HS-5 (cell line): ENCODE measurements around the gene FGF11.
A peak's percentile ranks its signal among the peaks of the same experiment; 100 is the strongest.

Experiments
- DNase-seq: peaks from one replicate; pipeline ENCODE4 v3.0.0-alpha.2; 2012; ENCODE audit warnings: low read depth

FGF11 gene

DNA sequence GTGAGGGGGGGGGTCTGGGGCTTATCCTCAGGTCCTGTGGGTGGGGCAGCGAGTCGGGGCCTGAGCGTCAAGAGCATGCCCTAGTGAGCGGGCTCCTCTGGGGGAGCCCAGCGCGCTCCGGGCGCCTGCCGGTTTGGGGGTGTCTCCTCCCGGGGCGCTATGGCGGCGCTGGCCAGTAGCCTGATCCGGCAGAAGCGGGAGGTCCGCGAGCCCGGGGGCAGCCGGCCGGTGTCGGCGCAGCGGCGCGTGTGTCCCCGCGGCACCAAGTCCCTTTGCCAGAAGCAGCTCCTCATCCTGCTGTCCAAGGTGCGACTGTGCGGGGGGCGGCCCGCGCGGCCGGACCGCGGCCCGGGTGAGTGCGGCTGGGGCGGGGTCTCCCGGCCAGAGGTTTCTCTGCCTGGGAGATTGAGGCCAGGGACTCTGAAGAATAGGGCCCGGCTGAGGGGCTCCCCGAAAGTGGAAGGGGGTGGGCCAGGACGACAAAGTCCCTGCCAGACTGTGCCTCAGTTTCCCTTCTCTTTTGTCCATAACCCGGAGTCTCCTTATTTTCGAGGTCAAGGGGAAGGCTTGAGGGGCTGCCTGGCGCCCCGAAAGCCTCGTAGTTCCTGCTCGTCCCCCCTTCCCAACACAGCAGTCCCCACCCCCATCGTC is at the start of gene FGF11:
FGF11 (plus strand) TSS at position 51 of the 651 bp plus-strand sequence; CDS start at position 160, 109 bp downstream.
- DNase-seq: no peak

DNA sequence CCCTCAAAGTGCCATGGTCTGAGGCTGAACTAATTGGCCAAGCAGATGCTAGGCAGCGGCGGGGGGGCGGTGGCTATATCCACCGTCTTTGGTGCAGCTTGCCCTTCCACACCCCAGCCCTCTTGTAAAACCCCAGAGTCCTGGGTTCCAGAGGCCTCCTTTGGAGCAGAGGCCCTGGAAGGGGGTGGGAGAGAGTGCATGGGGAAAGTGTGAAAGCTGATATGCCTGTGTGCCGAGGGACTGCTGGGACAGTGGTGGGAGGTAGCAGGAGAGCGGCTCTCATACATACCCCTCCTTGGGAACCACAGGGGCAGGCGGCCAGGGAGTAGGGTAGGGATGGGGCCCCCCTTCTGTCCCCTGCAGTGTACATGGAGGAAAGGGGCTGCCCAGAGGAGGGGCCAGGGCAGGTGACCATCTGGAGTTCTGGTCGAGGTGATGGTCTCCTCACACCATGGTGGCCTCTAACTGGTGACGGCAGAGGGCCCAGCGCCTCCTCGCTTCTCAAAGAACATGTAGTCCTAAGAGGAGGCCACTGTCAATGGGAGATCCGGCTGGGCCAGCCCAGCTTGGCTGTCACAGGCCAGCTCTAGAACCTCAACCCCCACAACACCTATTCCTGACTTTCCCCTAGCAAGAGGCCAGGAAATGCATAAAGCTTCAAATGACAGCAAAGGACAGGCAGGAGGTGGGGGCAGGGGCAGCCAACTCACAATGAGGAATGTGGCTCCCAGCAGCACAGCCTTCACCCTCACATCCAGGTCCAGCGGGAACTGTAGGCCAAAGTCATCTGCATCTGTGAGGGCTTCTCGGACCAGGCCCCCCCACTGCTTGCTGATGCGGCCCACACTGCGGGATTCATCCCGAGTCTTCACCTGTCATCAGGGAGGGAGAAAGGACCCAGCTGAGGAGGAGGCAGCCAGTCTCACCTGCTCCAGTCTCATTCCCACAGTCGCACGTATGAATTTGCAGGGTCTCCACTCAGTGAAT is 49.1 kb upstream of the FGF11 start:
- DNase-seq: no peak

DNA sequence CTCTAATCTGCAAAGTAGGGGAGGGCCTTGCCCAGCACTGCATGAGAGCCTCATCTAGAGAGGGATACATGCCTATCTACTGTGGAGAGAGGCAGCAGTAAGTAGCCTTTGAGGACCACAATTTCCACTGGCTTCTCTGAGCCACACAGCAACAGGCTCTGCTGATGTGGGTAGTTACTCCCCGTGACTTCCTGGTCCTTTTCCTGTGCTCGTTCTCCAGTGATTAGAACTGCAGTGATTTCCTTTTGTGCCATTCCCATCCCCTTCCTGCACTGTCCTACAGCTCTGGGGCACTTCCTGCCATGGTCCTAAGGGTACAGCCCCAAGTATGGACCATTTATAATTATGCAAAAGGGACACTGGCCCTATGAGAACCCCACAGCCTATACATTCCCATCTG is 48.0 kb upstream of the FGF11 start:
- no peak for DNase-seq

DNA sequence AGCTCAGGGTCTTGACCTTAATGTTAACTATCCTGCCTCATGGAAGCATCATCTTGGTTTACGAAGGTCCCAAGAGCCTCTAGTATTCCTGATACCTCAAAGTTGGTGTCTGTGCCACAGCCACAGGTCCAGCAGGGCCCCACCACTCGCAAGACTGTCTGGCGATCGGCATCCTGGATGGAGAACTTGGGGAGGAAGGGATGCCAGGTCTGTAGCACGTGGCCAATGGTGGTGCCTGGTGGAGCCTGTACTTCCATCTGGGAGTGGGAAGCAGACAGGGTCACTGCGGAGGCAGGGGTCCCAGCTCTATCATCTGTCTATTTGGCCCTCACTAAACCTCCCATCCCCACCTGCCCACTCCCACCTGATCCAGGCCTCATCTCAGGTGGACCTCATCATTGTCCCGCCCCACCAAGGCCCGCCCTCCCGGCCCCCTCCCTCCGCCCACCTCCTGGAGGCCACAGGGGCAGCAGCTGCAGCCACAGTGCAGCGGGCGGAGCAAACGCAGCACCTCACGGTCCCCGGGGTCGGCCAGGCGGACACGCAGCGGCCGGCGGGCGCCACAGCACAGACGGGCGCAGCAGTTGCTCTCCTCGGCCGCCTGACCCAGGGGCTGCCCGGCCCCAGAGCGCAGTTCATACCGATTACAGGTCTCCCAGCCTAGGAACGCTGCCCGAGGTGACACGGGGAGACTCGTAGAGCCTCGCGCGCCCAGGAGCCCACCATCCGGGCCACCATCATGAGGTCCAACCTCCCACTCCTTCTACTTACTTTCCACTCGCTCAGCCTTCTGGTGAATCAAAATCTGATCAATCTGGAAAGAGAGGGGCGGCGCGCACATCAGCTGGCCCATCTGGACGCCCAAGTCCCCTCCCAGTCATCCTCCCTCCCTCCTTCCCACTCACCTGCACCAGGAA is 46.4 kb upstream of the FGF11 start:
- no peak for DNase-seq

DNA sequence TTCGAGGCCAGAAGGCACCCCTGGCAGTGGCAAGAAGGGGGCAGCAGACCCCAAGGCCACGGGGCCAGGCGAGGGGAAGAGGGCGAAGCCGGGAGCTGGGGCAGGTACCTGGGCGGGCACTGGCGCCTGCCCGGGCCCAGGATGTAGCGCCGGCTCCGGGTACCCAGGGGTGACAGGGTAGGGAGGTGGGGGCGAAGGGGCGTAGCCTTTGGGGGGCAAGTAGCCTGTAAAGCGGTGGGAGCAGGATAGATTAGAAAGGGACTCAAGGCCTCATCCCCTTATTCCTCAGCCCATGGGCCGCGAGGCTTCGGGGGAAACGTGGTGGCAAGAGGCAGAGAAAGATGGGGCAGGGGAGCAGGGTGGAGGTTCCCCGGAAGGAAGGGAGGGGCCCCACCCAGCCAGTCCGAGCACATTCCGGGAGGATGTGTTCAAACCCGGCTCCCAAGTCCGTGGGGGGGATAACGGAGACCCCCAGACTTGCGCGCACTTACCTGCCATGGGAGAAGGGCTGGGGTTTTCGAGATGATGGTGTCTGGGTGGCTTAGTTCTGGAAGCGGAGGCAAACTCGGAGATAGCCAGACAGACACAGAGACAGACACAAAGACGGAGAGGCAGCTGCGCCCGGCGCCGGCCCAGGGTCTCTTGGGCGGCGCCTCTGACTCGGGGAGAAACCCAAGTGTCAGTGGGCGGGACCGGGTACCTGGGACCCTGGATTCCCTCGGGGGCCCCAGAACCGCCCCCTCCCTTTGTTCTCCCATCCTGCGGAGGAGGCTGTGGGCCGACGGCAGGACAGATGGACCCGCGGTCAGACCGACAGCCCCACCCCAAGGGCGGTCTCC is 45.5 kb upstream of the FGF11 start:
- DNase-seq: no peak

DNA sequence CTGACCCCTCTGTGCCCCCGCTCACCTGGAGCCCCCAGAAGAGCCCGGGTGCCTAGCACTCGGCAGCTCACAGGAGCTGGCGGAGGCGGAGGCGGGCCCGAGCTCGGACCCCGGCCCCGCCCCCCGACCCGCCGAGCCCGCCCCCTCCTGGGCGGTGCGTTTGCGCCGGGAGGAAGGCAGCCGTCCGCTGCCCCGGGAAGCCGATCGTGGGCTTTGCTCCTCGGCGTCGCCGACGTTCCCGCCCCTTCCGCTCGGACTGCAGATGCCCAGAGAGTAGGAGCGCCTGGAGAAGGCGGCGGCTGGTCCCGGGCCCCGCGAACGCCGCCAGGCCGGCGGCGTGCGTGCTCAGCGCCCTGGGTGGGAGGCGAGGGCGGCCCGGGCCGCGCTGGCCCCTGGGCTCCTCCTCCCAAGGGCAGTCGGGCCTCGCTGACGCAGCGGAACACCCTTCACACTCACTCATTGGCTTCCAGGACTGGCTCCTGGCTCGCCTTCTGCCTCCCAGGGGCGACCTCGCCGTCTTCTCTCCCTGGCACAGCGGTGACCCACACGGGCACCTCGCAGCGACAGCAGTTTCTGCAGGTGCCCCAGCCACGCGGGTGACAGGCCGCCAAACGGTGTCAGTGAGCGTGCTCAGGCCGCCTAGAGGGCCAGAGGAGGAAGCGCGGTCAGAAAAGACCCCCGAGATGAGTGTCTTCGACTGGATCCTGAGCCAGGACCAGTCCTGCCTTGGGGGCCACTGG is 44.7 kb upstream of the FGF11 start, which contains the start of gene PLSCR3:
PLSCR3 (minus strand) TSS at position 74 of the 740 bp plus-strand sequence. CDS start 415 bp downstream, outside the sequence.
- peak; percentile 73 for DNase-seq

DNA sequence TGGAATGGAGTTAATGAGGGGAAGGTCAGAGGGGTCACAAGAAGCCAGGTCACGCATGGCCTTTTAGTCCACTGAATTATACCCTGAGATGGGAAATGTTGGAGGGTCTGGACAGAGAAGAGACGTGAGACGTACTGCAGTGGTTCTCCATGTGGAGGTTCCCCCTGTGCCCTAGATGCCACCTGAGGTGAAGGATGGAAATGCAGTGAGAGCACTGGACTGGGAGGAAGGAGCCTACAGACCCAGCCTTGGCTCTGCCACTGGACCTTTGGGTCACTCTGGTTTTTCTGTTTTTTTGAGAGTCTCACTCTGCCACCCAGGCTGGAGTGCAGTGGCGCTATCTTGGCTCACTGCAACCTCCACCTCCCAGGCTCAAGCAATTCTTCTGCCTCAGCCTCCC is 43.2 kb upstream of the FGF11 start:
- DNase-seq: no peak

DNA sequence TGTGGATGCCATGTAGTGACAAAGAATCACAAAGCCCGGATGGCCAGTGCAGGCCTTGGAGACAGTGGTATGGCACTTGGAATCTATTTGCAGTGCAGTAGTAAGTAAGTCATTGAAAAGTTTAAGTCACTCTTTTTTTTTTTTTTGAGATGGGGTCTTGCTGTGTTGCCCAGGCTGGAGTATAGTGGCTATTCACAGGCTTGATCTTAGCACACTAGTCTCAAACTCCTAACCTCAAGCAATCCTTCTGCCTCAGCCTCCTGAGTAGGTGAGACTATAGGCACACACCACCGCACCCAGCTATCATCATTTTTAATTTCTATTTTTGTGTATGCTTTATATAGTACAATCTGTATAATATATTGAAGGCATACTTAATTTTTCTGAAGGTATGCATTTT is 40.7 kb upstream of the FGF11 start:
- no peak for DNase-seq

DNA sequence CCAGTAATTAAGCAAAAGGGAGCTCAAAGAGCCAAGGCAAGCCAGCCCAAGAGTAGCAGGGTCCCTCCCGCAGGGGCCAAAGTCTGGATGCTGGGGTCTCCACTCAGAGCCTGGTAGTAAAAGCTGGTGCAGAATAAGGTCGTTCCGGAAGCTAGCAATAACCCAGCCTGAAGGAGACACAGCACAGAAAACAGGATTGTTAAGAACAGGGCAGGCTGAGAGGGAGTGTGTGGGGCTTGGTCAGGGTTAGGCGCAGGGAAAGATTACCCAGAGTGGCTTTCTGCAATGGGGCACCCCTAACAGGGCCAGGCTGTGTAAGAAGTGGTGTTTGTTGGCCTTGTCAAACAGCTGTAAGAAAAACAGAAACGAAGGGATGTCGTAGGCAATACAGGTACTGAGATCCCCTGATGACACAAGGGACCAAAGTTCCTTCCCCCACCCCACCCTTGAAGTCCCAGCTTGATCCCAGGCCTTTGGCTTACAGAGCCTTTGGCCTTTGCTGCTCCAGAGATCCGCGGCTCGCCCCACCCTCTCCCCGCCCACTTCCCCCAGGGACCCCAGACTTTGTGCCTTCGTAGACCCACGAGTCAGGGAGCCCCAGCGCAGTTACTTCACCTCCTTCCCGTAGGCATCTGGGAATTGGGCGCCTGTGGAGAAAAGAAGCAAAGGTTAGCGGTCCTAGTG is 36.1 kb upstream of the FGF11 start:
- DNase-seq: no peak

DNA sequence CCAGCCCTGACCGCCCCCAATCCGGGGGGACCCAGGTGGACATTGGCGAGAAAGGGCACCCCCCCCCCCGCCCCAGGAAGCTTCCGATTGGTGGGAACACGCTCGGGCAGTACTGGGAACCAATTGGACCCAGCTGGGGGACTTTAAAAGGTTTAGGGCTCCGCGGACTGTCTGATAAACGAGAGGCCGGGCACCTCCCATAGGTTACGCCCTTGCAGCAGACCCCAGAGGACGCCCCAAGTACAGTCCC is 35.7 kb upstream of the FGF11 start:
- DNase-seq: no peak

DNA sequence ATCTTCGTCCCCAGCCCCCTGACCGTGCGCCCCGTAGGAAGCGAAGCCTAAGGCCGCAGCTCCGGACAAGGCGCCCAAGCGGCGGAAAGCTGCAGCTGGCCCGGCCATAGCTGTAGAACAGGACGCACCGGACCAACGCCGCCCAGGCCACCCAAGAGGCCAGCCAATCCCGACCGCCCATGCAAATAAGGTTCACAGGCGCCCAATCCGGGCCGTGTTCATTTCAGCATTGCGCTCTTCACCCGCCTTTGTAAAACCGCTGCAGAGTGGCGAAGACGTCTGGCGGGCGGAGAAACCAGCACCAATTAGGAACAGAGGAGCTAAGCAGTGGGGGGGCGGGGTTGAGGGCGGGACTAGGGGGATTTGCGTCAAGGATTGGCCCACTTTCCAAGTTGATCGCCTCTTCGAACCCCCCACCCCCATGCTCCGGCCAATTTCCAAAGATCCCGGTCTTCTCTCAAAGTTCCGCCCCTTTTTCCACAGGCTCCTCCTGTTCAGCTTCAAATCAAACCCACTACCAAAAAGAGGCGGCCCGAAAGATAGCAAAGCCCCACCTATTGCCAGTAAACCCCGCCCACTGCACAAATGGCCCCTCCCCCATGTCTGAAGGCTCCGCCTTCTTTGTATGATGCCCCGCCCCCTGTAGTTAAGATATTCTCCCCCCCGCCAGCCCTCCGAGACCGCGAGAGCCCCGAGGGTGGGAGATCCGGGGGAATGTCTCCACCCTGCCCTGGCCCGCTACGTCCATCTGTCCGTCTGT is 35.2 kb upstream of the FGF11 start, which contains the start of gene TMEM256:
TMEM256 (minus strand) TSS at position 121 of the 760 bp plus-strand sequence; CDS start at position 108, 13 bp downstream.
- peak; percentile 98 for DNase-seq

DNA sequence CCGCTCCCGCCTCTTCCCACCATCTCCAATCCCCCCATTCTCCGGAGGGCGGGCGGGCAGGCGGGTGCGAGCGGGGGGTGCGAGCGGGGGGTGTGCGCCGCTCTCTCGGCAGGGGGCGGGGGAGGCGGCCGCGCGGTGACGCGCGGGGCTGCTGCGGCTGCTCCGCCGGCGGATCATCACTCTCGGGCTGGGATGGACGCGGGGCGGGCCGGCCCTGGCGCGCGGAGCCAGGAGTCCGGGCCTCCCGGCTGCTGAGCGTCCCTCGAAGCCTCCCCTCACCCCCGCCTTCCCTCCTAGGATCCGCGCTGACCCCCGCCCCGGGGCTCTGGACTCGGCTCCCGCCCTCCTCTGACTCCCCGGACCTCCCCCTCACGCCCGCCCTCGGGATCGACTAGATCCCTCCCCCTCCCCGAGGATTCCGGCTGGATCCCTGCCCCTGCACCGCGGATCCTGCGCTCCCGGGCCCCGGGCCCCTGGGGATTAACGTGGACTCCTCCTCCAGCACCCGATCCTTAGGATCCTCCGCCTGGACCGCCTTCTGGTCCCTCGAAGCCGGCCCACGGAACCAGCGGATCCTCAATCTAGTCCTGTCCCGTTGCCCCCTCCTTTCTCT is 34.5 kb upstream of the FGF11 start:
- no peak for DNase-seq

DNA sequence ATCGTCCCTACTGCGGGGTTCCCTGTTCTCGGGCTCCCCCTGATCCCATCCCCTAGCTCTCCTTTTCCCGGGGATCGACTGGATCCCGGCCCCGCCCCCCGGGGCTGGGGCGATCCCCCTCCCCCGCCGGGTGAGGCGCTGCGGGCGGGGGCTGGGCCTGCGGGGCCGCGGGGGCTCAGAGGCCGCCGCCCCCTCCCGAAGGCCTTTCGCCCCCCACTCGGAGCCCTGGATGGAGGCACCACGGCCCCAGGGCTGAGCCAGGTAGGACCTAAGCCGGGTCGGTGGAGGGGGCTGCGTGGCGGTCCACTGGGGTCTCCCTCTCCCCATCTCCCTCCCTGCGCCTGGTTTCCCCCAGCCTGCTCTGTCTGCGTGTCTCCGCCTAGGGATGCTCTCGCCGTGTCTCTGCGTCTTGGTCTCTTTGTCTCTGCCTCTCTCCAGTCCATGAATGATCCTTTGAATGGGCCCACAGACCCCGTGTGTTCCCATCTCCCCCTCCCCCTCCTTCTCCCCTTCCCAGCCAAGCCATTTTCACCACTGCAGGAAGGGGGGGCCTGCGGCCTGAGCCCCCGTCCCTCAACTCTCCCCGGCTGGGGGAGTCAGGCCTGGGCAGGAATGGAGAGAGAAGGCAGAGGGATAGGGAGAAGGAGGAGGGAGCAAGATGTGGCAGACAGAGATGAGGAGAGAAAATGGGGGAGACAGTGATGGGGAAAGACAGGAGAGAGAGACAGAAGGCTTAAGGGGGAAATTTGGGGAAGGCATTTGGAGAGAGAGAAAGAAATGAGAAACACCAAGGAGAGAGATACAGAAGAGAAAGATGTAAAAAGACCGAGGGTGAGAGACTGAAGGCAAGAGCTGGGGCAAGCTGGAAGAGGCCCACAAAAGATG is 33.7 kb upstream of the FGF11 start:
- DNase-seq: no peak

DNA sequence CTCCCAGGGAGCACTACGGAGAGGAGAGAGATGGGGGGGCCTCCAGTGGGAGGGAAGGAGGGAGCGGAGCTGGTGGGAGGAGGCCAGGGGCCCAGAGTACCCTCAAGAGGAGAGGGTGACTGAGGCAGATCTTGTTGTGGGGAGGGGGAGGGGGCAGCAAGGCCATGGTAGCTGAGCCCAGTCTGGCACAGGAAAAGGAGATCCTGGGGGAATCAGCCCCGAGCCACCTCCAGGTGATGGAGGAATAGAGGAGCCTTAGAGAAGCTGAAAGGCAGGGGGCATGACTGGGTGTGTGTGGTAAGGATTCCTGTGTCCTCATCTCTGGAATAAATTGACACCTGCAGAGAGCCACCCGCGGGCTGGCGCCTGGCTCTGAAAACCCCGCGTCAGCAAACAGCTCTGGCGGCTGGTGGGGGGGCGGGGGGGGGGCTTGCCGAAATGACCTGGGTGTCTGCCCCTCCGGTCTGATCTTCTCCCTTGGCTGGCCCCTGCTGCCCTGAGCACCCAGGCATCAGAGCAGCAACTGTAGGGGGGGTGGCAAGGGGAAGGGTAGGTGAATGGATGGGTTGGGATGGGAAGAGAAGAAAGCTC is 33.0 kb upstream of the FGF11 start:
- DNase-seq: no peak

DNA sequence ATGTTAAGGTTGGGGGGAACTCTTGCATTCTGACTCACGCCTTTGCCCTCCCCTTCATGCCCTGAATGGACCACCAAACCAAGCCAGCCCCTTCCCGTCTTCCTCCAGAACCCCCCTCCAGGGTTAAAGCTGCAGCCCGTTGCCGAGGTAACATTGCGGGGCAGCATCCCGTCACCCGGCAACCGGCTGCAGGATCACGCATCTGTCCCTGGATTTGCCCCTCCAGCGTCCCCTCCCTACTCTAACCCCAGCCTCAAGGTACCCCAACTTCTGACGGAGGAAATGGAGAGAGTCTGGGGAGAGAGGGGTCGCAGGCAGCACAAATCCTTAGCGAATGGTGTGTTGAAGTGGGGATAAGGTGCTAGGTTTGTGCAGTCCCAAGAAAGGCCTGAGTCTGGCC is 32.2 kb upstream of the FGF11 start:
- no peak for DNase-seq

DNA sequence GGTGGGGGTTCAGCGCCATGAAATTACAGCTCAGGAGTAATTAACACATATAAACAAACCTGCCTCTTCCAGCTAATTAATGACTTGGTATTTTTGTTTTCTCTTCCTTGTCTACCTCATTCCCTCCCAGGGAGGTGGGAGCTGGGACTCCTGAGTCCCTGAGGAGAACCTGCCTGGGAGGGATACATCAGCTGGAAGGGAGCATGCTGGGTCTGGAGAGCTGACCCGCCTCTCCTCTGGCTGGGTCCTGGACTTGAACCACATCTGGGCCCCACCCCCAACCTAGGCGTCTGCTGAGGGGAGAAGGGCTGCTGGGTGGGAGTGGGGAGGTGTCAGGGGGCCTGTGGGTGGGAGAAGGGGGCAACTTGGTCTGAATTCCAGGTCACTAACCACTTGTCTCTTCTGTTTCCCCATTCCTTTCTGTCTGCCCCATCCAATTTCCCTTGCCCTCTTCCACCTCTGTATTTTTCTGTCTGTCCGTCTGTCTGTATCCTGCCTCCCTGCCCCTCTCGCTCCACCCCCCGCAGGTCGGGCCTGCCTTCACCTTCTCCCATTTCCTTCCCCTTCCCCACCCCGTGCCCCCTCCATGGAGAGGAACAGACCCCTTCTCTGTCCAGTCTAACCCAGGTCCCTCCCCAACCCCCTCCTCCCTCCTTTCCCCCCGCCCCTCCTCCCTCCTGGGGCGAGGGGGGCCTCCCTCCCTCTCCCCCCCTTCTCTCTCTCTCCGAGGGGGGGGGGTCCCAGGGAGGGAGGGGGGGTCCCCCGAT is 31.6 kb upstream of the FGF11 start, which contains the start of gene NLGN2:
NLGN2 (plus strand) TSS at position 361 of the 767 bp plus-strand sequence. CDS start 411 bp downstream, outside the sequence.
- no peak for DNase-seq
